GM19351 (cell line): ENCODE data around the gene PRMT2.
"Not testable (repeated sequence)": the region's sequence is repeated elsewhere in the genome, so short reads cannot be mapped to it uniquely, and the experiment has no call there.

ENCODE experiments used
- ATAC-seq: cut with Tn5 transposase; IDR thresholded peaks from one replicate; pipeline ENCODE4 v1.9.1; 2021; ENCODE audit warnings: mild to moderate bottlenecking, moderate library complexity; ENCODE audit not compliant: unreplicated experiment

The PRMT2 gene

GRCh38 chr21:46617267-46618051, 18.0 kb upstream of the PRMT2 start:
- ATAC-seq = no peak

- ATAC-seq = no peak
Observed at GRCh38 chr21:46618738-46619379, 16.6 kb upstream of the PRMT2 start.

DNA sequence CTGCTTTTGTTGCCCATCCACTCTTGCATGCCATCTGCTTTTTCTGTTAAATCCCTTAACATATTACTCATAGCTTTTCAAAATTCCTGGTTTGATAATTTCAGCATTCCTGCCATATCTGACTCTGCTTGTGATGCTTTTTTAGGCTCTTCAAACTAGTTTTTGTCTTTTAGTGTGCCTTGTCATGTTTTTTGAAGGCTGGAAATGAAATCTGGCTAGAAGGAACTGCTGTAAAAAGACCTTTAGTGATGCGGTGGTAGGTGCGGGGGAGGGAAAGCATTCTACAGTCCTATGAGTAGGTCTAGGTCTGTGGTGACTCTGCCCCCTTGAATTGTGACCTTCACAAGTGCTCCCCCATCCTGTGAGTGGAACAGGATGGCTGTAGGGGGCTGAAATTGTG, 15.6 kb upstream of the PRMT2 start:
- ATAC-seq = no peak

DNA sequence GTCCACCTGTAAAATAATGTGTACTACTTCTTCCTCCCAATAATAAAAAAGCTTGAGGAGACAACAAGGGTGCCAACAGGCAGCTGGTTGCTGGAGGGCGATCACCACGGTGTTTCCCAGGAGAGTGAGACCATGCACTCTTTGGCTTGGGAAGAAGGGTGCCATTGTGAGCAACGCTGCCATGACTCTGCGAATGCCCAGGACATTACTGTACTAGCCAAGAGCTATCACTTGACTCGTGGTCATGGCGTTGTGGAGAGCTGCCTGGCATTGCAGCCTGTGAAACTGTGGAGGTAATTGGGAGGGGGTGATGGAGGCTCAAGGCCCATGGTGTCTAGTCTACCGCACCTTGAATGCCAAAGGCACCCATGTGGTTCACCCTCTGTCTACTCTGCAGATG, 14.6 kb upstream of the PRMT2 start:
- ATAC-seq = no peak

DNA sequence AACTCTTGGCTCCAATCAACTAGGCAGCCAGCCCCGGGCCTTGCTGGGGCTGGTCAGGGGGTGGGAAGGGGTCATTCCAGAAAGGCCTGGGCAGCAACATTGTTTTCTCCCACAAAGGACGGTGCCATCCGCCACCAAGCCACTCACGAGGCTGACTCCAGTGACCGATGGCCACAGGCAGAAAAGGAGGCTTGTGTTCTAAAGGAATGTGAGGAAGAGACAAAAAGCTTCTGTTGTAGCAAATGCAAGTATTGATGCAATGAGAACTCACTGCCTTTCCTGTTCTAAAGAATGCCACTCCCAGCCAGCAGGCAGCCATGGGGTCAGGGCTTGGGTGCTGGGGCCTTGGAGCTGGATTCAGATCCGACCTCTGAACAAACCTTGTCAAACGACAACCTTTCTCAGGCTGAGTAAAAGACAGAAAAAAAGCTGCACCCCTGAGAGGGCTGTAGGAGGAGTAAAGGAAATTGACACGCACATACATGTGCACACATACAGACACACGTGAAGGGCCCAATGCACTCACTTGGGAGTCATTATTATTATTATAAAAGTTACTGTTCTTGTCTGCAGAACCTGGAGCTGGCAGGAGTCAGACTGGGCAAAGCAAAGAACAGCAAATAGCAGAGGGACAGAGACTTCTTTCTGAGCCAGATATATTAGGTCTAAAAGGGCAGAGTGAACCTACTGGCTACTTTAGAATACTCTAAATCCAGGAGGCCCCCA, 13.9 kb upstream of the PRMT2 start:
- ATAC-seq = no peak

DNA sequence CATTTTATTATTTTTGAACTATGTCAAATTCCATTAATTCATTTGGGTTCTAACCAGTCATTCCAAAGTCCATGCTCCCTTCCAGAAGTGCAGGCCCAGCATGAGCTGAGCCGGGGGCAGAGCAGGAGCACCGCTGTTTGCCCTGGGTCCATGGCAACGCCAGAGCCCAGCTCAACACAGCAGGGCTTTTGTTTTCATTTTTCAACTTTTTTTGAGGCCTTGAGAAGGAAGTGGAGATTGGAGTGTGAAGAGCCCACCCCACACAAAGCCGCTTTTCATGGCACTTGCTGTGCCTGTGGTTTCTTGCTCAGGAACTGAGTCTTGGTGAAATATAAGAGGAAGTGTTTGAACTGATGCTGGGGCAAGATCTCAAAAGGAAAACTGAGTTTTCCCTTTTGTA, 13.2 kb upstream of the PRMT2 start:
- ATAC-seq = no peak

DNA sequence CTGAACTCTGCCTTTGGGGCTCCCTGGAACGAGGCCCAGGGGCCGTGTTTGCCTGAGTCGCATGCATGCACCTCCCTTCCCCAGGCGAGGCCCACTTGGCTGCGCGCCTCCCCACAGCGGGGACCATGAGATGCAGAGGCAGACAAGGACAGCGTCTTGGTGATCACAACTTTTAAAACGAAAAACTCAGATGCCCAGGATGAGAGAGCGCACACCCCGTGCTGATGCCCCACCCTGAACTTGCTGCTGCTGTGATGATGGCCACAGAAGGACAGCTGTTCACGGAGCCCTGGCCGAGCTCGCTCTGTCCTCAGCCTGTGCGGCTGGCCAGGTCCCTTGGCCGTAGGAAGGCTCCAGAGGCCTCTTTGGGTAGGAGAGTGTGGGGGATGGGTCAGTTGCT, 11.4 kb upstream of the PRMT2 start:
- ATAC-seq = no peak

GRCh38 chr21:46625759-46626158, 9.7 kb upstream of the PRMT2 start:
- ATAC-seq = no peak

DNA sequence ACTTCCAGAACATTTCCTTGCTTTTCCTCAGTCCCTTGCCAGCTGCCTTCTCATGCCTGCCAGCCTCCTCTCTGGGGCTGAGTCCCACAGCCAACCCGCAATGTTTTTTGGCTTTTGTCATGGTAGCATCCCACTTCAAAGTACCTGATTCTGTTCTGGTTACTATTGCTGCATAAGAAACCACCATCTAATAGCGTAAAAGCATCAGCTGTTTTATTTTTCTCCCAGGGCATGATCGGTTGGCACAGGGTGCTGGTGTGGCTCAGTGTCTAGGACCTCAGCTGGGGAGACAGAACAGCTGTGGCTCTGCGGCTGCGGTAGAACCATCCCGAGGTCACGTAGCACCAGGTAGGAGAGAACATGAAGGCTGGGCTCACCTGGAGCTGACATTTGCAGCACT, 8.9 kb upstream of the PRMT2 start:
- no peak for ATAC-seq

DNA sequence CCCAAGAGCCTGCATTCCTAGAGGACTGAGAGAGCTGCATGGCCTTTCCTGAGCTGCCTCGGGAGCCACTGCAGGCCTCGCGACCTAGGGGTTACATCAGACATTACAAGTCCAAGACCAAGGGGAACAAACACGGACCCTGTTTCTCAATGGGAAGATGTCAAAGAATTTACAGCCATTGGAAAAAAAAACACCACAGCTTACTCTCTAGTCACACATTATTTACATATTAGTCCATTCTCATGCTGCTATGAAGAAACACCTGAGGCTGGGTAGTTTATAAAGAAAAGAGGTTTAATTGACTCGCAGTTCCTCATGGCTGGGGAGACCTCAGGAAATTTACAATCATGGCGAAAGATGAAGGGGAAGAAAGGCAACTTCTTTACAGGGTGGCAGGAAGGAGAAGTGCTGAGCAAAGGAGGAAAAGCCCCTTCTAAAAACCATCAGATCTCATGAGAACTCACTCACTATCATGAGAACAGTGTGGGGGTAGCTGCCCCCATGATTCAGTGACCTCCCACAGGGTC, 8.4 kb upstream of the PRMT2 start:
- ATAC-seq = no peak

DNA sequence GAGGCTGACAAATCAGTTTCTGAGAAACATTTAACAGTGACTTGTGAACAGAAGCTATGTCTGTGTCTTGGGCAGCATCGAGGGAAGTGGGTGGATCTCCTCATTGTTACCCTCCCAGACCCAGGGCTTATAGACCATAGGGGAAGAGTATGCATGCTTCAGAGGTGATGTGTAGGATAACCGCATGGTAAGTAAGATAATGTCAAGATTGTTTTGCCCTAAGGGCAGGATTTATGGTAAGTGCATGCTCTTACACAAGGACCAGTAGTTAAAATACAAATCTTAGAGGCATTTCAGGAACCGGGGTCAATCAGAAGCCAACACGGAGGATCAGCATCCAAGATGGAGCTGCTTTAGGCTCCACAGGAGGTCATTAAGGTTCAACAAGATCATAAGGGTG, 7.7 kb upstream of the PRMT2 start:
- ATAC-seq = no peak

DNA sequence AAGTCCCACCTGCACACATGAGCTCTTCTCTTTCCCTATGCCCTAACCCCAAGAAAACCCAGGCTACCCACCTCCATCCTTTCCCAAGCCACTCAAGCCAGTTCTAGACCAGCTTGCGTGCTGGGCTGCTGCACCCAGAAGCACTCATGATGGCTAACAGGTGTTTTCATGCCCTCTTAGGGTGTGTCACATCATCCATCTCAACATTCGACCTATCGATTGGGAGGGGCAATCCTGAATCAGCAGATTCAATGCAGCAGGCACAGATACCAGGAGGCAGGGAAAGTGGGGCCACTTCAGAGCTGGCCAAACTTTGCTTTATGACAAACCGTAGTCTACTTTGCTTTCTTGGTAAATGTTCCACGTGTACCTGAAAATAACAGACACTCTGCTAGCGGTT, 6.6 kb upstream of the PRMT2 start:
- ATAC-seq = no peak

GRCh38 chr21:46630915-46631314, 4.6 kb upstream of the PRMT2 start:
- not testable (repeated sequence) for ATAC-seq

DNA sequence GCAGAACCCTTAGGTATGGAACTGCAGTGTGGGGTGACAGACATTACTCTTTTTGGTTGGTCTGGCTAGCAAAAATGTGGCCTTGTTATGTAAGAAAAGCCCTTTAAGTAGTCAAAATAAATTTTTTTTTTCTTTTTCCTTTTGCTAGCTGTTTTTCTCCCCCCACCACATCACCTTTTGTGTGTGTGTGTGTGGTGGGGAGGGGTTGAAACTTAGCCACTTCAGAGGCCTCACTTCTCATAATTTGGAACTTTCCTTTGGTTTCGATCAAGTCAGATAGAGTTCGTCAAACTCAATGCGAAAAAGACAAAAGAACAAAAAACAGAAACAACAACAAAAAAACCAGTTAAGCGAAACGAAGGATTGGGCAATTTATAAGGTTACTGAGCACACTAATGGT, 1.9 kb upstream of the PRMT2 start:
- ATAC-seq = no peak

DNA sequence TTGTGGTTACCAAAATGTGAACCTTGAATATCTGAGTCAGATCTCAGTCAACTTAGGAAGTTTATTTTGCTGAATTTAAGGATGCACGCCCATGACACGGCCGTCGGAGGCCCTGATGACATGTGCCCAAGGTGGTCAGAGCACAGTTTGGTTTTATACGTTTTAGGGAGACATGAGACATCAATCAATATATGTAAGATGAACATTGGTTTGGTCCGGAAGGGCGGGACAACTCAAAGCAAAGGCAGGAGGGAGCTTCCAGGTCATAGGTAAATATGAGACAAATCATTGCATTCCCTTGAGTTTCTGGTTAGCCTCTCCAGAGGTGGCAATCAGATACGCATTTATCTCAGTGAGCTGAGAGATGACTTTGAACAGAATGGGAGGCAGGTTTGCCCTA, 1.0 kb upstream of the PRMT2 start:
- ATAC-seq = no peak

DNA sequence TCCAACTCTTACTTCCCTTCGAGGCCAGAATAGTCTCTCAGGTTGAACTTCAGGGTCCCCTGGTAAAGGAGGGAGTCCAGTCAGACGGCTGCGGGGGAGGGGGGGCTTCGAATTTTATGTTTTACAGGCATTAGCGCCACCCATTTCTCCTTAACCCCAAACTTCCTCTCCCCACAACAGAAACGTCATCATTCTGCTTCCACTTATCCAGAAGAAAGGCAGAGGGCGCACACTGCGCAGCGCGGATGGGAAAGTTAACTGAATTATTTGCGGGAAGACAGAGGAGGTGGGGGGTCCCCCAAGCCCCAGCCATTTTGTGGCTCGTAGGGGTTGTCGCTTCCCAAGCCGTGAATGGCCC, 529 bp upstream of the PRMT2 start:
- peak; percentile 31 for ATAC-seq

GRCh38 chr21:46636181-46636512, 673 bp downstream of the PRMT2 start:
- no peak for ATAC-seq

- ATAC-seq = no peak
Observed at GRCh38 chr21:46636550-46637285, 1.2 kb downstream of the PRMT2 start.

DNA sequence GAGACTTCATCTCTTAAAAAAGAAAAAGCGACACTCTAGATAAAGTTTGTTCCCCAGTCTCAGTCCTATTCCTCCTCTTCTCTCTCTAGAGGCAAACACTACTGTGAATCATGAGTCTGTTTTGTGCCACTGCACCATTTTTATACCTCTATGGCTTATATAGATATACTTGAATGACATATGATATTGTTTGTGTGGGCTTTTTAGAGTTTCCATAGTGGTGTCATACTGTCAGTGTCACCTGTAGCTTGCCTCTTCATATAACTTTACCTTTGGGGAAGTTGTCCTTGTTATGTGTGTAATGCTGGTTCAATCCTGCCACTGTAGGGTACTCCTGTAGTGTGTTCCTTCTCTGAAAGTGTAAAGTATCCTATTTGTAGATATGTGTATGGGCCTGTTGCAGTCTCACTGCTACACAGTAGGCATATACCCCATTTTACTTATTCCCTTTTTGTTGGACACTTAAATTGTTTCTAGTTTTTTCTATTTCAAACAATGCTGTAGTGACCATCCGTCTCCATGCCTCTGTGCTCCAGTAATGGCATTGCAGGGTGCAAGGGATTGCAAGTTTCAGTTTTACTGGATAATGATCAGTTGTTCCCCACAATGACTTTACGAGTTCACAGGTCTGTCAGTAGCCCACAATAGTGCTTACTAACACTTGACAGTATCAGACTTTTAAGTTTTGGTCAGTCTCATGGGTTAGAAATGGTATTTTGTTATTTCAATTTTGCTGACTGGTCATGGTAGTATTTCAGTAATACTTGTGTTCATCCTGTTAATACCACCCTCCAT, 2.7 kb downstream of the PRMT2 start:
- ATAC-seq = no peak
